COLO829 (cell line): ENCODE data around the gene RASGRF2.

Experiments used
- DNase-seq: peaks from one replicate; pipeline ENCODE4 v3.0.0; 2012; ENCODE audit warnings: low spot score

RASGRF2 gene

DNA sequence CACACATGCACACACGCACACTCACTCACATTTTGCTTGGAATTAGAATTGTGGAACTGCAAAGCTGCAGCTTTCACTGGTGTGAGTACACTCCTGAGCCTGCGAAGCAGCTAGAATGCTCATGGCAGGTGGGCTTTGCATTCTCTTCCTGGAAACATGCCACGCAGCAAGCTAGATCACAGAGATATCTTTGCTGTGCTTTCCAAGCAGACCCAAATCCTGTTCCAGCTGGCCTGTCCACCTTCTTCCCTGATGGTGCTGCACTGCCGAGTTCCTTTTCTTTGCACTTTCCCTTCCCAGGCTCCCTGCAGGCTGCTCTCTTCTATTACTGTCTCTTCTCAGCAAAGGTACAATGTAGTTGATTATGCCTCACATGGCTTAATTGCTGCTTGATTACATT is 180.3 kb downstream of the RASGRF2 start:
- DNase-seq, result no peak

DNA sequence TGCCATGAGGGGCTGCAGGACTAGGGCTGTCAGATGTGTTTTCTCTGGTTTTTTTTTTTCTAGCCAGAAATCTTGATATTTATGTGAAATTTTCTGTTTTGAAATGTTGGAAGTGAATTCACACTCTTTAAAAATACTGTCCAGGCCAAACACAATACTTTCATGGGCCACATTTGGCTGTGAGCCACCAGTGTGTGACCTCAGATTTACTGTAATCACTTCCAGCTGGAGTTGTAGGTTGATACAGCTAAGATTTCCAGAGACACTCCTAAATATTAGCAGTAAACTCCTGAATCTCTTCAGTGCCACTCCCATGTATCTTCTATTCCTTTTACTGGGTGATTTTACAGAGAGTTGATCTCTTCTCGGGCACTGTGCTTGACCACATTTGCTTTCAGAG is 180.8 kb downstream of the RASGRF2 start:
- no peak for DNase-seq

DNA sequence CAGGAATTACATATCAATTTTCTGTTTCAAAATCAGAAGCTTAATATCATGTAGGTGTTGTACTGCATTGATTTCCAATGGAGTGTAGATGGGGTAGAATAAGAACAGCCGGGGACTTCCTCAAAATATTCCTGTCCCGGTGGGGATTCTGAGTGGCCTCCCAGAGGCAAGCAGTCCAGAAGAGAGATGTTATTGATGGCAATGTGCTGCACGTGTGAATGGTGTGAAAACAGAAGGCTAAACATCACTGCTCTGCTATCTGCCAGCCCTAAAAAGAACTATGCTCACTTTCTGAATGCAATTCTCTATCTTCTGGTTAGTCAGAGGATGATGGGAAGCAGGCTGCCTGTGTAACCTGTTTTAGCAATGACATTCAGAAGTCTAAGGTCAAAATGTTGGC is 181.9 kb downstream of the RASGRF2 start:
- DNase-seq, result no peak

DNA sequence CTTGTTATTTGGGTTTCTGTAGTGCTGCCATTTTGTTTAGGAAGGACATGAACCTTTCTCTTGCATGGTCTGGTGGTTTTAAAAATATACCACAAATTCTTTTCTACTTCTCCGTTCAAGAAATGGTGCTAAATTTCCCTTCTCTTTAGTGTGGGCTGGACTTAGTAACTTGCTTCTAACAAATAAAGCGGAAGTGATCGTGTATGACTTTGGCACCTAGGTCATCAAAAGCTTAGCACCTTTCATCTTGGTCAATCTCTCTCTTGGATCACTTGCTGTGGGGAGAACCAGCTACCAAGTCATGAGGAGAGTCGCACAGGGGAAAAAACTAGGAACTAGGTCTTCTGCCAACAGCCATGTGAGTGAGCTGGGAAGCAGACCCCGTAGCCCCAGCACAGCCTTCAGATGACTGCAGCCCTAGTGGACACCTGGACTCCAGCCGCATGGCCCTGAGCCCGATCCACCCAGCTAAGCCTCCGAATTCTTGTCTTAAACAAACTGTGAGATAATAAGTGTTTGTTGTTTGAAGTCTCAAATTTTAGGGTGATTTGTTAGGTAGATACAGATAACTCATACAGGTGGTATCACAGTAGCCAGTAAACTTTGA is 185.3 kb downstream of the RASGRF2 start:
- DNase-seq, result no peak

DNA sequence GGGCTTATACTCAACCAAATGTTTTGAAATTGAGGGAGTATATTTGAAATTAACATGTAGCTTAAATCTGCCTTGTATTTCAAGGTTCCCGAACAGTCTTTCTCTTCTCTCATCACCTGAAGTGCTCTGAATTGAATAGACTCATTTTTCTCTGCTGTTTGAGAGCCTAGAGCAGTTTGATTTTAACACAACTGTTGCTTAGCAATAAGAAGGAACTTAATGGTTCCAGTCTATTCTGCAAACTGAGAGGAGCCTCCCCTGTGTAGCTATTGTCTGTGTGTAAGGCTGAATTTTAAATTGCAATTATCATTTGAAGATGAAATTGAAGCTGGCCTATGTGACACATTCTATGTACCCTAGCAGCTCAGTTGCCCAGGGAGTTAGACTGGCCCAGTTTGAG is 185.9 kb downstream of the RASGRF2 start:
- DNase-seq, result no peak

DNA sequence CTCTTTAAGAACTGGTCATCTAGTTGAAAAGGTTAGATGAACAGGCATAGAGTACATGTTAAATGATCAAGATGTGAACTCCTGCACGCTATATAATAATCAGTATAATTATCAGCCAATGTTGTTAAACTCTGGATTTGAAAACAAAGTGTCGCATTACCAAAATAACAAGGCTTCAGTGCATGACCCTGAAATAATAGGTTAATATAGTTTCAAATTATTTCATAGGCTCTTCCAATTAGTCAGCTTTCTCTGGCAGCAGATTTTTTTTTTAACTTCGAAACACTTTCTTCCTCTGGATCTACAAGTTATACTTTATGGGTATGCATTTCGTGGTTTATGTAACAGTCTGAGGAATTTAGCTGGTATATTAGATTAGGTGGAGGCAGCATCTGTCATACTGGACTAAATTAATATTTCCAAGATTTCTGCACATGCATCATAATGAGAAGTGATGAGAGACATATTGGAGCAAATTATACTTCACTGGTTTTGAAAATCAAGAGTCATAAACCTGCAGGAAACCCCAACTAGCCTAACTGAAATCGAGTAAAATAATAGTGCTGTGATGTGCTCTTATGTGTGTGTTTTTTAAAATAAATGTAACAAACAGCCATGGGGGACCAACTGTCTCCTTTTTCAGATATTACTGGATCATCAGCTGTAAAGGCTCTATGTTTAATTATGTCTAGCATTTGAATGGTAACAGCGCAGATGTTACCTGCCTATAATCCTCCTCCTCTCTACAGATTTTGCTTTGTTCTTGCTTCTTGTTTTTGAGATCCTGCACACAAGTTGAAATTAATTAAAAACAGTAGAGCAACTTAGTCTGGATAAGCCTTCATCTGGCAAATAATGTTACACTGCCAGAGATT is 187.1 kb downstream of the RASGRF2 start:
- no peak for DNase-seq

DNA sequence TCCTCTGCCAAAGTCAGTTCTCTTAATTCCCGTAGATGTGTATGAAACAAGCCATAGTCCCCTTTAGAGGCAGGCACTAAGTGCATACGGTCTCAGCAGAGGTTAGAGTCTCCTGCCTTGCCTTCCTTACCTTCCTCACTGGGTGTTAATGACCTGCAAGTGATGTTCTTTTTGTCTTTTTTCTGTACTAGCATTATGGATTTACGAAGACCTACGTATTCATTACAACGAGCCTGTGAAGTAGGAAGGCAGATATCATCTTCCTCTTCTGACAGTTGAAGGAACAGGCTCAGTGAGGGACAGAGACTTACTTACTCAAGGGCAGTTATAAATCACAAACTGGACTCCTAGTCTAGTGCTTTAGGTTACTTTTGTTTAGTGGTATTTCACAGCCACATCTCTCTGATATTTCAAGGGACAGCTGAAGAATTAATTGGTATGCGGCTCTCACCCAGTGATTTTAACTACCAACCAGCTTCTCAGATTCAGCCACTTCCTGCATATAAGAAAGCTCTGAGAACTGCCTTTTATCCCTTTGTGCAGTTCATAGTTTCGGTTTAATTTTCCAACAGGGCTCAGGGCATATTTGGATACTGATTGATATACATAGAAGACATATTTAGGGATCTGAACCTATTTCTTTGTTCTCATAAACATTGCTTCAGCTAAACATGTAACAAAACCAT is 187.9 kb downstream of the RASGRF2 start:
- DNase-seq, result no peak

DNA sequence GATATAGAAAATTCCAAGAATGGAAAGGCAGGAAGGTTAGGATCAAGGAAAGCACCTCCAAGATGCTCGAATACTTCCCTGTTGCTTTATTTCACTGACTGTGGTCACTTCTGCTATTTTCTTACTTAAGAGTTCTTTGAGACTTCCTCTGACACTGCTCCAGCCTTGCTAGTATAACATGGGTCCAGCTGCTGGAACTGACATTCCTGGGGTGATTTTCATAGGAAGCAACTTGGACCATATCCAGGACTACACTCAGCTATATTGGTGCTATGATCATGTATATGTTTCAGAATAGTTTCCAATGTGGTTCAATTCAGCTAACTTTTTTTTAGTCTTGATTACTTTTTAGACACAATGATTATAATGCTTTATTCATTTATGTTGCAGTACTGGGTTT is 191.4 kb downstream of the RASGRF2 start:
- no peak for DNase-seq

DNA sequence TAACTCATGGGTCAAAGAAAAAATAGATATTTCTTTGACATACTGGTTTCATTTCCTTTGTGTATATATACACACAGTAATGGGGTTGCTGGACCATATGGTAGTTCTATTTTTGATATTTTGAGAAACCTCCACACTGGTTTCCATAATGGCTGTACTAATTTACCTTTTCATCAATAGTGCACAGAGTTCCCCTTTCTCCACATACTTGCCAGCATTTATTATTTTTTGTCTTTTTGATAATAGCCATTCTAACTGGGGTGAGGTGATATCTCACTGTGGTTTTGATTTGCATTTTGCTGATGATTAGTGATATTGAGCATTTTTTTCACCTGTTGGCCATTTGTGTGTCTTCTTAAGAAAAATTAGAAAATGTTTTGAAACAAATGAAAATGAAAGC is 194.6 kb downstream of the RASGRF2 start:
- no peak for DNase-seq

DNA sequence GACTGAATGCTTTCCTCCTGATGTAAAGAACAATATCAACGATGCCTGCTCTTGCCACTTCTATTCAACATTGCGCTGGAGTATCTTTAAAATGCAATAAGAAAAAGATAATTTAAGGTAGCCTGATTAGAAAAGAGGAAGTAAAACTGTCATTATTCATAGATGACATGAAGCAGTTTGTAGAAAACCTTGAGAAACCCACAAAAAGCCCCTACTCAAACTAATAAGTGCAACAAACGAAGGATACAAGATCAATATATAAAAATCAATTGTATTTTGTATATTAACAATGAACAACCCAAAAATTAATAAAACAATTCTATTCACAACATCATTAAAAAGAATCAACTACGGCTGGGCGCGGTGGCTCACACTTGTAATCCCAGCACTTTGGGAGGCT is 196.6 kb downstream of the RASGRF2 start:
- no peak for DNase-seq

DNA sequence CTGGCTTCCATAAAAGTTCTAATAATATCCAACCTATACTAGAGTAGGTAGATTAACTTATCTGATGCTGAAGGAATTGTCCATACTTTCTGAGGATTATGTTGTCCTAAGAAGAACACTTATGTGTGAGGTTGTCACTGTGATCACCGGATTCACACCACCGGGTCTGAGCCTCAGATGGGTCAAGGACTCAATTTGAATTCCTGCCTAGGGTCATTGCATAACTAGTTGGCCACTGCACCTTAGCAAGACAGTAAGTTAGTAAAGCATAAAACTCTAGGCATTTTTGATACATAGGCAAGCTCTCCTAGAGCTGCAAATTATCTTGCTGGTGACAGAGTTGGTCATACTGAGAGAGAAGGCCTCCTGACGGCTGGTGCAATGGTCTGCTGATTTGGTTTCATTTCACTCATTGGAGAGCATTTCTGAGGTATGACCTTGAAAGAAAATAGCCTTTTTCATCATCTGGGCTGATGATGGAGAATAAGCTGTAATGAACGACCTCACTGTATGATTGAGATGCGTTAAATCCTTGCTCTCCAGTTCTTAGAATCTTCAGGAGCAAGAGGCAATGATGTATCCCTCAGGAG is 200.9 kb downstream of the RASGRF2 start:
- DNase-seq, result no peak

DNA sequence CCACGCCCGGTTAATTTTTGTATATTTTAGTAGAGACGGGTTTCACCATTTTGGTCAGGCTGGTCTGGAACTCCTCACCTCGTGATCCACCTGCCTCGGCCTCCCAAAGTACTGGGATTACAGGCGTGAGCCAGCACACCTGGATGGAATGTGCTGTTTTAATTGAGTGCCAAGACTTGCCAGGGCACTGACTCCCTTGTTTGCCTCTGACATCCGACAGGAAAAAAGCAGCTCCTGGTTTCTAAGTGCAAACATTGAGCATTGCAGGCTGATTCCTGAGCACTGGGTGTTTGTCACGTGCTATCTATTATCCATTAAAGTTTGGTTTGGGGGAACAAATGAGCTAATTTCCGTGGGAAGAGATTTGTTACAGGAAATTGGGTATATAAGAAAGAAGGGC is 202.3 kb downstream of the RASGRF2 start:
- no peak for DNase-seq

DNA sequence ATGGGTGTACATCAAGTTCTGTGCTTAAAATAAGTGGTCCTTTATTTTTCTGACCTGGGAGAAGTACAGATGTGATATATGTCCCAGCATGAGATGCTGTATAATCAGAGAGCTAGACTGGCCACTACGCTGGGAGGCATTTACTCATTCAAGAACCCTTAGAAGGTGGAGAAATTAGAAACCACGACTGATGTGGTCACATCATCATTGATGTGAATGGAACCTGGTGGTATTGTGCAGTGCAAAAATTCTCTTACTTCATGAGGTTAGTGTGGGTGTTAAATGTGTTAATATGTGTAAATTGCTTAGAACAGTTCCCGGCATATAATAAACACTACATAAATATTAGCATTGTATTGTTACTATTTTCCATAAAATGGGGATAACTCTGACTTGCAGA is 203.5 kb downstream of the RASGRF2 start:
- DNase-seq, result no peak

DNA sequence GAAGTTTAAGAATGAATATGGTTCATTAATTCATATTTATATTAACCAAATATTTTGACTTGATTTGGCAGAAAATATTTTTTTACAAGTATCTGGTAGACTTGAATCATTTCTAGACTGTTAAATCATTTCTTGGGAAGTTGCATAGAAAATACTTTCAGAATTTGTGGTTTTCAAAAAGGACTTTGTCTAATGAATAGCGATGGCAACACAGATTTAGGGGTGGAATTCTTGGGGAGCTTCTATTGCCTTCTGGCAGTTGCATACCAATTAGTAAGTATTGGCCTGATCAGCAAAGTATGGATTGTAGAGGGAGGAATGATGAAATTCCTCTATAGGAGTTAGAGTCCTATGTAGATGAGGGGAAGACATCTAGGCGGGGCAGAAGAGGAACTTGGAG is 204.3 kb downstream of the RASGRF2 start:
- no peak for DNase-seq

DNA sequence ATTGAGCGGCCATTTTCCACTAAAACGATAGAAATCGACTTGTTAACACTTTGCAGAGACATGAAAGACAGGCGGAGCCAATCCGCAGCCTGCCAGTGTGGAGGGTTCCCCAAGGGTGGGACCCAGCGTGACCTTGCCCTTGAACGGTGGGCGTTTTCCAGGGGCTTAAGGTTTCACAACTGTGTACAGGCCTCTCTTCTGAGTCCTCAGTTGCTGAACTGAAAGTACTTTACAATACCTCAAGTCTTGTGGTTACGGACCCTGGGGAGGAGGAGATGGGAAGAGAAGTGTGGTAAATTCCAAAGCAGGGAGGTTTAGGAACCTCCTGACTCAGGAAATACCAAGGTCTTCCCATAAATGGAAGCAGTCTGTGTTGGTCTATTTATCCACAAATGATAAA is 204.8 kb downstream of the RASGRF2 start:
- no peak for DNase-seq

DNA sequence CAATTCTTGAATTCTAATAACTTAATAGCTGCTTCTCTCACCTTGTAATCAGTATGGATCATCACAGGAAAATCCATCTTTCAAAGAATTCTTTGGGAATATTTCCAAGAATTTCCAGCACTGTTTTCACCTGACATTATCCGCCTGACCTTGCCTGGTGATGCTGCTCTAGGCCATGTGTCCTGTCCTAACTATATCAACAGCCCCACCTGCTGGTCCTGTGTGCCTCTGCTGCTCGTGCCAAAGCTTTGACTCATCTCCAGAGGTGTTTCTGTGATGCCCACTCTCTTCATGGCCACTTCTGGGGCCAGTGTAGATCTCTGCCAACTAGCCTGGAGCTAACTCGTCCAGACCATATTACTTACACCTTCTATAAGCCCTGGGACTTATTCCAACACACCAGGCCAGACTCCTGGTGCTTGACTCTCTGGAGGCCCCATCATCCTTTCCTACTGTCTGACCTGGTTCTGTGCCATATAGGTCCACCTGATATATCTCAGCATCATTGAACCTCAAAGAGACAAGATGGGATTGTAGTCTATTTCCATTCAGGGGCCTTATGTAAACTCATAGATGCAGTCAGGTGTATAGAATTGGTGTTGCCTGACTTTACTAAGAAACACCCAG is 205.4 kb downstream of the RASGRF2 start:
- DNase-seq, result peak; percentile 43

DNA sequence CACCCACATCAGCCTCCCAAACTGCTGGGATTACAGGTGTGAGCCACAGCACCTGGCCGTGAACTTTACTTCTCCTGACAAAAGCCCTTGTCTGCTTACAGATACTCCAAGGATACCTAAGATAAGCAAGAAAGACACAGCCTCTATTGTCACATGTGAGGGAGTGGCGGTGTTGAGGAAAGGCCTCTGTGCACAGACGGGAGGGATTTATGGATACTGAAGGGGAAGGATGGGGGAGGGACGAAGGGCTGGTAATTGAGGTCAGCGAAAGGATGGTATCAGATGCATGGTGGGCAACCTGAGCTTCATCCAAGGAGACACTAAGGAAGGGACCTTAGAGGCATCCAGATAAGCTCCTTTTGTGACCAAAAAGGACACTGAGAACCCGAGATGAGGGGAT is 206.3 kb downstream of the RASGRF2 start:
- DNase-seq, result no peak

DNA sequence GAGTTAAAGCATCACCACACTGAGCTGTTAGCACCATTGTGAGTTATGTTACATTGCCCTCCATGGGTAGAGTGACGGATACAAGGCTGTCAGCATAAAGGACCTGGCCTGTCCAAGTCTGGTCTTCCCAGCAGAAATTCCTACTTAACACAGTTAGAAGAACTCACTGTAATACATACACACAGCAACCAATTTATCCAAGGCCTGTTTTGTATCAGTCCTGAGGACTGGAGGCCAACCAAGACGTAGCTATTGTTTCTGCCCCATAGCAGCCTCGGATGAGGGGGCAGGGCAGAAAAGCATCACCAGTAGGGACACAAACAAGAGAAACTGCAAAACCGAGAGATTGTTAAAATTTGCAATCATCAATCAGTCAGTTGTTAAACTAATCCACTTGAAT is 206.9 kb downstream of the RASGRF2 start:
- DNase-seq, result no peak

DNA sequence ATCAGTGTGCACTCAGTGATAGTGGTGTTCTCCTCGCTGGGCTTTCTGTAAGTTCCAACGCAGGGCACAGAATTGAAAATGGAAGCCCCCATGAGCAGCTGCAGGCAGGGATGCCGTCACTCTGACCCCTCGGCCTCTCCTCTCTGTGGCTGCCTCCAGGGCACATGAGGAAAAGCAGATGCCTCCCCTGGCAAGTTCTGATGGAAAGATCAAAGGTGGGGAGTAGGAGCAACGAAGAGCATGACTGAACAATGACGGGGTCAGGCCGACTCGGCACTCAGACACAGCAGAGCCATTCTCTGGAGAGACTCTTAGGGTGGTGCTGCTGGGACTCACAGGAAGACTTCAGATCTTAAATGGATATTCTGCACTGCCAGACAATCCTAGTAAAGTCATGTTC is 207.4 kb downstream of the RASGRF2 start:
- DNase-seq, result peak; percentile 1

DNA sequence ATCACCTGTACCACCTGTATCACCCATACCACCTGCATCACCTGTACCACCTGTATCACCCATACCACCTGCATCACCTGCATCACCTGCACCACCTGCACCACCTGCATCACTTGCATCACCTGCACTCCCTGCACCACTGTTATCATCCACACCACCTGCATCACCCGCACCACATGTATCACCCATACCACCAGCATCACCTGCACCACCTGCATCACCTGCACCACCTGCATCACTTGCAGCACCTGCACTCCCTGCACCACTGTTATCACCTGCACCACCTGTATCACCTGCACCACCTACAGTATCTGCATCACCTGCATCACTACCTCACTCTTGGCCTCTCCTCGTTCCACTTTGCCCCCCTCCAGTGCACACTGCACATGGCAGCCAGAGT is 209.8 kb downstream of the RASGRF2 start:
- no peak for DNase-seq

DNA sequence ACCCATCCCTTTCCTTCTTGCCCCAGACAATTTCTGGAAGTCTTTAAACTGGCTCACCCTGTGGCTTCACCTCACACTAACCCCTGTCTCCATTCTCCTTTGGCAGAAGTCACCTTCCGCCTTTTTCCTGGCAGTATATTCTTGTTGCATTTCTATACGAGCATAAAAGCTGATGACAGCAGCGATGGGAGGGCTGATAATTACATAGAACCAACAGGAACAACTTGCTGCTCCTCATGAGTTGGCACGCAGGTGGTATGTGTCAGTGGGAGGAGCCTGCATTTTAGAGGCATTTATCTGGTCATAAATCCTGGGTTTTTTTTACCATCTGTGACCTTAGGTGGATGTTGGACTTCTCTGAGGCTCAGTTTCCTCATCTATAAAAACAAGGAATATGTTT is 211.6 kb downstream of the RASGRF2 start:
- DNase-seq, result no peak

DNA sequence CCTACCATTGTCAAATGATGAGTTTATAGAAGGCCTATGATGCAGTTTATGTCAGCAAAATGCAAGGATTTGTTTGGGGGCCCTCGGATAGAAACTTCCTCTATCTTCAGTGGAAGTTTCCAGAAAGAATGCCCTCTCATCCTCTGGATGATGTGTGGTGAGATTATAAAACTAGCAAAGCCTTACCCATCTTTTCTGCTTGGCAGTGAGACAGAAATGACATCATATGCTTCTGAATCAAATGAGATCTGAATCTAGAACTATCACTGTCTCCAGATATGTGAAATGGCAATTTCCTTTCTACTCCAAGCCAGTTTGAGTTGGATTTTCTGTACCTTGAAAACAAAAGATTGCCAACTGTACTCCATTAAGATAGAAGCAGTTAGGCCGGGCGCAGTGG is 212.5 kb downstream of the RASGRF2 start:
- no peak for DNase-seq
